ENCODE measurements around the gene CYP1B1.

GRCh38 chr2:38038682-38039081, 37.3 kb downstream of the CYP1B1 start:
- TF ChIP-seq POLR2A (IDR thresholded peaks at IDR 0.05) = no peak
- no peak for TF ChIP-seq CTCF (IDR thresholded peaks at IDR 0.05)

Measured in prostate gland (tissue), 2 donors.